ENCODE data around the gene YJU2.
A peak's percentile ranks its signal among the peaks of the same experiment; 100 is the strongest.

DNA sequence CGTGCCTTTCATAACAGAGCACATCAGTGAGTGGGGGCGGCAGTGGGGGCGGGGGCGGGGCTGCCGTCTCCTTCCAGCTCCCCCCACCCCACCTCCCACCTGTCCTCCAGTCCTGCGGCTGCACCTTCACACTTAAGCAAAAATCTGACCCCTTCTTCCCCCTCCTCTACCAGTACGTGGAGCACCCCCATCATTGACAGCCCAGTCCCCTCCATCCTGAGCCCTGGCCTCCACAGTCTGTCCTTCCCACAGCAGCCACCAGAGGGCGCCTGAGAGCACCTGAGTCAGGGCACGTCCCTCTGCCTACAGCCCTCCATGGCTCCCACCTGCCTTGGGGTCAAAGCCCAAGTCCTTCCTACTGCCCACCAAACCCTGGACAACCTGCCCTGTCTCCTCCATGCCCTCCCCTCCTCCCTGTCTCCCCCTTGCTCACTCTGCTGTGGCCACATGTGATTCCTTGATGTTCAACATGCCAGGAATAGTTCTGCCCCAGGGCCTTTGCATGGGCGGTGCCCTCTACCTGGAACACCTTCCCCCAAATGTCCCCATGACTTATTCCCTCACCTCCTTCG lies 13.5 kb upstream of the YJU2 start:
- peak; percentile 80 for TF ChIP-seq CTCF (conservative IDR thresholded peaks at IDR 0.05; ENCODE audit: low read length)
- TF ChIP-seq EZH2phosphoT487 (IDR thresholded peaks at IDR 0.05; ENCODE audit: borderline replicate concordance): no peak
